ENCODE results near the gene SLC2A6. TPM values are rescaled to one million over a fixed set of nuclear protein-coding genes. Genes with fewer than 3 reads are reported as not detected.

Gene SLC2A6
- total RNA-seq, 1 donor from 2014 or later = 10.5 TPM

GRCh38 chr9:133468374-133468773, 10.5 kb downstream of the SLC2A6 start:
- H3K27me3 ChIP-seq (ENCODE audit: low read depth) = no peaks in the 10 kb centered on the region
- H3K4me1 ChIP-seq = peaks cover 16% of the 10 kb centered on the region
- intact Hi-C loops (cut with DNase I) = no loop called here
- H3K4me3 ChIP-seq = no peak overlapping the region
- no peak overlapping the region for H3K27ac ChIP-seq
- no peak for ATAC-seq
- peaks cover 49% of the 10 kb centered on the region for H3K36me3 ChIP-seq
- TF ChIP-seq CTCF (IDR thresholded peaks at IDR 0.05) = no peak
- DNase-seq = no peak
- H3K9me3 ChIP-seq = no peaks in the 10 kb centered on the region

- intact Hi-C loops (cut with DNase I) = no loop called here
- Histone ChIP-seq H3K9me3 (no peaks in the 10 kb centered on the region), H3K4me3 (no peak overlapping the region), H3K4me1 (peaks cover 19% of the 10 kb centered on the region), H3K36me3 (peaks cover 39% of the 10 kb centered on the region), H3K27ac (no peak overlapping the region), H3K27me3 (ENCODE audit: low read depth) (no peaks in the 10 kb centered on the region)
- DNase-seq = no peak
- ATAC-seq = no peak
- TF ChIP-seq CTCF (IDR thresholded peaks at IDR 0.05) = no peak
Observed at GRCh38 chr9:133467101-133467500, 11.8 kb downstream of the SLC2A6 start.

- H3K27me3 ChIP-seq (ENCODE audit: low read depth) = no peaks in the 10 kb centered on the region
- H3K27ac ChIP-seq = no peak overlapping the region
- DNase-seq (no peak), ATAC-seq (no peak)
- H3K4me3 ChIP-seq = no peak overlapping the region
- no peak for TF ChIP-seq CTCF (IDR thresholded peaks at IDR 0.05)
- peaks cover 31% of the 10 kb centered on the region for H3K36me3 ChIP-seq
- H3K4me1 ChIP-seq = peaks cover 21% of the 10 kb centered on the region
- intact Hi-C loops (cut with DNase I) = no loop called here
- H3K9me3 ChIP-seq = no peaks in the 10 kb centered on the region
Observed at GRCh38 chr9:133465984-133466383, 12.9 kb downstream of the SLC2A6 start.

- H3K27ac ChIP-seq = no peak overlapping the region
- H3K4me3 ChIP-seq = no peak overlapping the region
- no peak for TF ChIP-seq CTCF (IDR thresholded peaks at IDR 0.05)
- ATAC-seq (no peak), DNase-seq (no peak)
- no peaks in the 10 kb centered on the region for H3K9me3 ChIP-seq
- peaks cover 31% of the 10 kb centered on the region for H3K36me3 ChIP-seq
- H3K4me1 ChIP-seq = peaks cover 28% of the 10 kb centered on the region
- no peaks in the 10 kb centered on the region for H3K27me3 ChIP-seq (ENCODE audit: low read depth)
- intact Hi-C loops (cut with DNase I) = no loop called here
Observed at GRCh38 chr9:133464638-133465037, 14.3 kb downstream of the SLC2A6 start.

- peaks cover 31% of the 10 kb centered on the region for H3K4me1 ChIP-seq
- no peak overlapping the region for H3K4me3 ChIP-seq
- no peaks in the 10 kb centered on the region for H3K27me3 ChIP-seq (ENCODE audit: low read depth)
- intact Hi-C loops (cut with DNase I) = no loop called here
- H3K9me3 ChIP-seq = no peaks in the 10 kb centered on the region
- peaks cover 27% of the 10 kb centered on the region for H3K36me3 ChIP-seq
- DNase-seq (peak; percentile 84), ATAC-seq (peak; percentile 37 to 59)
- no peak for TF ChIP-seq CTCF (IDR thresholded peaks at IDR 0.05)
- H3K27ac ChIP-seq = peak overlapping the region; percentile 24
Observed at GRCh38 chr9:133463864-133464615, 14.9 kb downstream of the SLC2A6 start.
